ENCODE measurements around the gene CIDEC. TPM values are rescaled to one million over a fixed set of nuclear protein-coding genes. Genes with fewer than 3 reads are reported as not detected.

CIDEC gene
- total RNA-seq, 4 donors from 2014 or later: 0.78 to 2.4 (median 1.0) TPM

DNA sequence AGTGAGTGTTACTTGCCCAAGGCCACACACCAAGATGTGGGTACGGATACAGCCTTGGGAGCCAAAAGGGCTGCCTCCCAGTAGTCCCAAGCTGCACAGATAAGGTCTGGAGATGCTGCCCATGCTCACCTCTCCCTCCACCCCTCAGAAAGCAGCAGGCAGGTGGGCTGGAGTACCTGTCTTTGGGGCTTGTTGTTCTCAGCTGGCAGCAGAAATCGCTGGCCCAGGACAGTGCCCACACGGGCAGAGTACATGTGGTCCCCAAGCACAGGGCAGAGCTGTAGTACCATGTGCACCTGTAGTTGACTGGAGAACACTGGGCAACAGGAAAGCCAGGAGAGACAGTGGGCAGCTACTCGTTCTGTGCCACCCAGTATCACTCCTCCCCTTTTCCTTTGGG lies 41.2 kb downstream of the CIDEC start:
- H3K9me3 ChIP-seq: no peaks in the 10 kb centered on the region
- WGBS: 70% methylated on average over 3 of the region's 4 CpGs
- TF ChIP-seq EP300 (IDR thresholded peaks at IDR 0.05) (no peak), POLR2A (IDR thresholded peaks at IDR 0.05; ENCODE audit: low read depth) (no peak), POLR2AphosphoS5 (IDR thresholded peaks at IDR 0.05) (no peak)
- TF ChIP-seq, protein P1, sequence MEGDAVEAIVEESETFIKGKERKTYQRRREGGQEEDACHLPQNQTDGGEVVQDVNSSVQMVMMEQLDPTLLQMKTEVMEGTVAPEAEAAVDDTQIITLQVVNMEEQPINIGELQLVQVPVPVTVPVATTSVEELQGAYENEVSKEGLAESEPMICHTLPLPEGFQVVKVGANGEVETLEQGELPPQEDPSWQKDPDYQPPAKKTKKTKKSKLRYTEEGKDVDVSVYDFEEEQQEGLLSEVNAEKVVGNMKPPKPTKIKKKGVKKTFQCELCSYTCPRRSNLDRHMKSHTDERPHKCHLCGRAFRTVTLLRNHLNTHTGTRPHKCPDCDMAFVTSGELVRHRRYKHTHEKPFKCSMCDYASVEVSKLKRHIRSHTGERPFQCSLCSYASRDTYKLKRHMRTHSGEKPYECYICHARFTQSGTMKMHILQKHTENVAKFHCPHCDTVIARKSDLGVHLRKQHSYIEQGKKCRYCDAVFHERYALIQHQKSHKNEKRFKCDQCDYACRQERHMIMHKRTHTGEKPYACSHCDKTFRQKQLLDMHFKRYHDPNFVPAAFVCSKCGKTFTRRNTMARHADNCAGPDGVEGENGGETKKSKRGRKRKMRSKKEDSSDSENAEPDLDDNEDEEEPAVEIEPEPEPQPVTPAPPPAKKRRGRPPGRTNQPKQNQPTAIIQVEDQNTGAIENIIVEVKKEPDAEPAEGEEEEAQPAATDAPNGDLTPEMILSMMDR (IDR thresholded peaks at IDR 0.05): no peak
- no peak overlapping the region for H3K27ac ChIP-seq (replicated peaks in 1 of 4)
- peaks cover 30 to 80% (median 70%) of the 10 kb centered on the region in 4 donors for H3K36me3 ChIP-seq
- H3K4me3 ChIP-seq: no peak overlapping the region
- no peak for DNase-seq (ENCODE audit: extremely low spot score)
- no peaks in the 10 kb centered on the region for H3K27me3 ChIP-seq
- peaks cover 8 to 17% (median 13%) of the 10 kb centered on the region in 4 donors for H3K4me1 ChIP-seq
- intact Hi-C loops (cut with DNase I): no loop called here

DNA sequence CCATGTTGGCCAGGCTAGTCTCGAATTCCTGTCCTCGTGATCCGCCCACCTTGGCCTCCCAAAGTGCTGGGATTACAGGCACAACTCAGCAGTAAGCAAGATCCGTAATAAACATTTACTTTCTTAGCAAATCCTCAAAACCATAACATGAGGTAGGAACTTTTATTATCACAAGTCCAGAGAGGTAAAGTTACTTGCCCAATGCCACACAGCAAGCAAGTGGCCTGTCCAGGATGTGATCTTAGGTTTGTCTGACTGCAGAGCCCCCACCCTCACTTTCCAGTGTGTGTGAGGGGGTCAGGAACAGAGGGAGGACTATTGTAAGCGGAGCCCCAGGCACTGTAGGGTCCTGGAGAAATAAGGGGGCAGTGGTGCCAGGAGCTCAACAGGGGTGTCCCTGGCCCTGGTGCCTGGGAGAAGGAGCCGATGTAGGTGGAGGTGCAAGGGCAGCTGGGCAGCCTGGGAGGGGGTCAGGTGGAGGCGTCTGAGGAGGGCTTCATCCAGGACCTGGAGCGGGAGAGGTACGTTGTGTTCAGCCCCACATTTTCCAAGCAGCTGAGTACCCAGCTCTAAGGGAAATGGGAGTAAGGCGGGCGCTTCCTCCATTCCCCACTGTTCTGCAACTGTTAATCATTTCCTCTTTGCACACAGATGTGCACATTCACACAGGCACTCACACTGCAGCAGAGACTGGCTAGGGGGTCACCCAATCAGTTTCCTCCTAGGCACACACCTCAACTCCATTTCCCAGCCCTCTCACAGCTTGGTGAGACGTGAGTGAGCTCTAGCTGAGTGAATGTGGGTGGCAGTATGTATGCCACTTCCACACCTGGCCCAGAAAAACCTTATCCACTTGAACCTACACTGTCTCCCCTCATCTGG lies 42.1 kb downstream of the CIDEC start:
- H3K9me3 ChIP-seq: no peaks in the 10 kb centered on the region
- no peaks in the 10 kb centered on the region for H3K27me3 ChIP-seq
- peaks cover 6 to 12% (median 10%) of the 10 kb centered on the region in 4 donors for H3K4me1 ChIP-seq
- 71% methylated on average over 12 of the region's 12 CpGs for WGBS
- TF ChIP-seq, protein P1 (IDR thresholded peaks at IDR 0.05): no peak
- TF ChIP-seq EP300 (IDR thresholded peaks at IDR 0.05): no peak
- TF ChIP-seq POLR2AphosphoS5 (IDR thresholded peaks at IDR 0.05): no peak
- TF ChIP-seq POLR2A (IDR thresholded peaks at IDR 0.05; ENCODE audit: low read depth): no peak
- no peak overlapping the region for H3K4me3 ChIP-seq
- no peak for DNase-seq (ENCODE audit: extremely low spot score)
- no peak overlapping the region for H3K27ac ChIP-seq (replicated peaks in 1 of 4)
- peaks cover 36 to 89% (median 79%) of the 10 kb centered on the region in 4 donors for H3K36me3 ChIP-seq
- intact Hi-C loops (cut with DNase I): no loop called here

DNA sequence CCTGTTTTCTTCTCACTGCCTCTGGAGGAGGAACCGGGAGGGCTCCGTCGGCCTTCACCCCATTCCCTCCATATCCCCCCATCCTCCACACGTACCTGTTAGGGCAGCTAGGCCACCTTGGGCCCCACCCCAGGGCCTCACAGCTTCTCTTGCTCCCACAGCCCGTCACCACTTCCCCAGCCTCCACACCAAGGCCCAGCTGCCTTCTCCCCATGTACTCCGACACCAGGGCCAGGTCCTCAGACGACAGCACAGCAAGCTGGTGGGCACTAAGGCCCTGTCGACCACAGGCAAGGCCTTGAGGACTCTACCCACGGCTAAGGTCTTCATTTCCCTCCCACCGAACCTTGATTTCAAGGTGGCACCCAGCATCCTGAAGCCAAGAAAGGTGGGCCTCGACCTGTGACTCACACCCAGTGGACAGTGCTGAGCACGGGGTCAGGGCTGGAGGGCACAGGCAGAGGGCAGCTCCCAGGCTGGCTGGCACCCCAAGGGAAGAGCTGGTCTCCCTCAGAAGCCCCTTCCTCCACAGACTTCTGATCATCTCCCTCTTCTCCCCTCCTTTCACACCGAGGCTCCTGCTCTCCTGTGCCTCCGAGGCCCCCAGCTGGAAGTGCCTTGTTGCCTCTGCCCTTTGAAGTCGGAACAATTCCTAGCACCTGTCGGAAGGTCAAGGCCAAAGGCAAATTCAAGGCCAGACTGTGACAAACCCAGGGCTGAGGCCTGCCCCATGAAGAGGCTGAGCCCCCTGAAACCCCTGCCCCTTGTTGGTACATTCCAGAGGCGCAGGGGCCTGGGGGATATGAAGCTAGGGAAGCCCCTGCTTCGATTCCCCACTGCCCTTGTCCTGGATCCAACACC lies 45.3 kb downstream of the CIDEC start:
- no peak for TF ChIP-seq POLR2A (IDR thresholded peaks at IDR 0.05; ENCODE audit: low read depth)
- TF ChIP-seq EP300 (IDR thresholded peaks at IDR 0.05): no peak
- TF ChIP-seq, protein P1 (IDR thresholded peaks at IDR 0.05): no peak
- no peak for TF ChIP-seq POLR2AphosphoS5 (IDR thresholded peaks at IDR 0.05)
- intact Hi-C loops (cut with DNase I): no loop called here
- 84% methylated on average over 12 of the region's 18 CpGs for WGBS
- no peaks in the 10 kb centered on the region for H3K27me3 ChIP-seq
- no peak overlapping the region for H3K27ac ChIP-seq (replicated peaks in 1 of 4)
- H3K36me3 ChIP-seq: peaks cover 29 to 97% (median 84%) of the 10 kb centered on the region in 4 donors
- no peaks in the 10 kb centered on the region for H3K9me3 ChIP-seq
- DNase-seq (ENCODE audit: extremely low spot score): no peak
- no peak overlapping the region for H3K4me3 ChIP-seq
- no peaks in the 10 kb centered on the region for H3K4me1 ChIP-seq

DNA sequence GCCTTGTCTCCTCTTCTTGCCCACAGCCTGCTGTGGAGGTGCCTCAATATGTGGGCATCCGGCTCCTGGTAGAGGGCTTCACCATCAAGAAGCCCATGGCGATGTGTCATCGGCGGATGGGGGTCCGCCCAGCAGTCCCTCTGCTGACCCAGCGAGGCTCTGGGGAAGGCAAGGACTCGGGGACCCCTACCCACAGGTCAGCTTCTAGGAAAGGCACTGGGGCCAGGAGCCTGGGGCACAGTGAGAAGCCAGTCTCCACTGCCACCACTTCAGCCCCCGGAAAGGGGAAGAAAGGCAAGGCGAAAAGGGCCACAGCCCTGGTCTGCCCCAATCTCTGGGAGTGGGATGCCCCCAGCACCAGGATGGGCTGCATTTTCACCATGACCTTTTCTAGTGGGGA lies 47.0 kb downstream of the CIDEC start:
- DNase-seq (ENCODE audit: extremely low spot score): no peak
- H3K4me1 ChIP-seq: no peaks in the 10 kb centered on the region
- no peak overlapping the region for H3K27ac ChIP-seq (replicated peaks in 1 of 4)
- 92% methylated on average over 9 of the region's 9 CpGs for WGBS
- TF ChIP-seq, protein P1 (IDR thresholded peaks at IDR 0.05): no peak
- TF ChIP-seq POLR2A (IDR thresholded peaks at IDR 0.05; ENCODE audit: low read depth) (no peak), EP300 (IDR thresholded peaks at IDR 0.05) (no peak), POLR2AphosphoS5 (IDR thresholded peaks at IDR 0.05) (no peak)
- no peaks in the 10 kb centered on the region for H3K27me3 ChIP-seq
- no peaks in the 10 kb centered on the region for H3K9me3 ChIP-seq
- intact Hi-C loops (cut with DNase I): no loop called here
- H3K4me3 ChIP-seq: no peak overlapping the region
- H3K36me3 ChIP-seq: peaks cover 38 to 97% (median 83%) of the 10 kb centered on the region in 4 donors

Measured in esophagus muscularis mucosa (tissue), 4 donors.